ENCODE results near the gene TSNAX. TPM values are rescaled to one million over a fixed set of nuclear protein-coding genes. Genes with fewer than 3 reads are reported as not detected.
"Not testable (repeated sequence)": the region's sequence is repeated elsewhere in the genome, so short reads cannot be mapped to it uniquely, and the experiment has no call there.

Gene TSNAX
- total RNA-seq, result 26.7 TPM
- long read RNA-seq, transcript TSNAX-201 (6 exons, 2,650 nt), result major isoform, 48 of 55 reads
- long read RNA-seq, partial matches to known transcripts, result 4 of 55 reads
- long read RNA-seq, other reads (novel, unspliced or antisense), result 3 of 55 reads

- intact Hi-C loops (cut with micrococcal nuclease), result loop anchor here (10.0 kb wide), 1 partner anchor 104 kb away; the partner anchor contains the start of gene EGLN1
- ATAC-seq (peak; percentile 99), DNase-seq (peak; percentile 95)
Measured at GRCh38 chr1:231528172-231529029, at the start of gene TSNAX. Gene TSNAX (plus strand): TSS chr1:231528669. CDS start chr1:231528811, 142 bp downstream.

- DNase-seq, result no peak
- ATAC-seq, result no peak
- intact Hi-C loops (cut with micrococcal nuclease), result no loop called here
Measured at GRCh38 chr1:231478811-231479210, 49.7 kb upstream of the TSNAX start.

GRCh38 chr1:231480008-231480407, 48.5 kb upstream of the TSNAX start:
- ATAC-seq (no peak), DNase-seq (no peak)
- intact Hi-C loops (cut with micrococcal nuclease), result no loop called here

- no peak for ATAC-seq
- intact Hi-C loops (cut with micrococcal nuclease), result no loop called here
- no peak for DNase-seq
Measured at GRCh38 chr1:231481289-231481688, 47.2 kb upstream of the TSNAX start.

GRCh38 chr1:231485029-231485784, 43.3 kb upstream of the TSNAX start:
- intact Hi-C loops (cut with micrococcal nuclease), result no loop called here
- ATAC-seq (no peak), DNase-seq (no peak)

- DNase-seq (no peak), ATAC-seq (no peak)
- intact Hi-C loops (cut with micrococcal nuclease), result no loop called here
Measured at GRCh38 chr1:231487019-231487418, 41.5 kb upstream of the TSNAX start.

- intact Hi-C loops (cut with micrococcal nuclease), result no loop called here
- DNase-seq, result no peak
- ATAC-seq, result no peak
Measured at GRCh38 chr1:231487910-231488309, 40.6 kb upstream of the TSNAX start.

GRCh38 chr1:231493421-231494185, 34.9 kb upstream of the TSNAX start:
- intact Hi-C loops (cut with micrococcal nuclease), result no loop called here
- DNase-seq, result no peak
- ATAC-seq, result peak; percentile 36

- intact Hi-C loops (cut with micrococcal nuclease), result no loop called here
- ATAC-seq (no peak), DNase-seq (no peak)
Measured at GRCh38 chr1:231494439-231495110, 33.9 kb upstream of the TSNAX start.

GRCh38 chr1:231497629-231498152, 30.8 kb upstream of the TSNAX start:
- intact Hi-C loops (cut with micrococcal nuclease), result no loop called here

GRCh38 chr1:231499148-231499763, 29.2 kb upstream of the TSNAX start:
- DNase-seq (no peak), ATAC-seq (no peak)
- intact Hi-C loops (cut with micrococcal nuclease), result no loop called here

More at GRCh38 chr1:231497629-231498152, 30.8 kb upstream of the TSNAX start:
- DNase-seq, result no peak
- no peak for ATAC-seq

- no peak for DNase-seq
- ATAC-seq, result peak; percentile 15
- intact Hi-C loops (cut with micrococcal nuclease), result no loop called here
Measured at GRCh38 chr1:231500666-231501065, 27.8 kb upstream of the TSNAX start.

GRCh38 chr1:231503168-231503567, 25.3 kb upstream of the TSNAX start:
- intact Hi-C loops (cut with micrococcal nuclease); ATAC-seq; DNase-seq: not testable (repeated sequence)

GRCh38 chr1:231507476-231508355, 20.8 kb upstream of the TSNAX start:
- ATAC-seq (no peak), DNase-seq (no peak)
- intact Hi-C loops (cut with micrococcal nuclease), result no loop called here

- intact Hi-C loops (cut with micrococcal nuclease), result no loop called here
- no peak for DNase-seq
- no peak for ATAC-seq
Measured at GRCh38 chr1:231508497-231508896, 20.0 kb upstream of the TSNAX start.

- ATAC-seq, result no peak
- DNase-seq, result no peak
- intact Hi-C loops (cut with micrococcal nuclease), result no loop called here
Measured at GRCh38 chr1:231508941-231509340, 19.5 kb upstream of the TSNAX start.

GRCh38 chr1:231512147-231512698, 16.2 kb upstream of the TSNAX start:
- DNase-seq, result no peak
- no peak for ATAC-seq
- intact Hi-C loops (cut with micrococcal nuclease), result no loop called here
